Activated CD4-positive, alpha-beta memory T cell treated with anti-CD3 and anti-CD28 coated beads for 36 hours (primary cell): Measurements from ENCODE around the gene KRT40. TPM values are rescaled to one million over a fixed set of nuclear protein-coding genes. Genes with fewer than 3 reads are reported as not detected.
A peak's percentile ranks its signal among the peaks of the same experiment; 100 is the strongest.

ENCODE experiments used
- CTCF ChIA-PET: fragments of 350-600 bp; sonication (Branson Sonifier 250); formaldehyde crosslinking; loops from one replicate; lab custom pipeline; 2021; ENCODE audit warnings: antibody characterized with exemption, inconsistent platforms; lab: Charles Lee
- POLR2A ChIA-PET: fragments of 350-600 bp; sonication (Branson Sonifier 250); formaldehyde crosslinking; loops from one replicate; lab custom pipeline; 2021; ENCODE audit warnings: antibody characterized with exemption; lab: Charles Lee
- DNase-seq: peaks from one replicate; pipeline ENCODE4 v3.0.0-alpha.2; 2020
- H3K27ac Mint-ChIP-seq: one replicate; pipeline ENCODE4 v1.8.0; 2021; ENCODE audit warnings: mixed read lengths
- H3K27me3 Mint-ChIP-seq: one replicate; pipeline ENCODE4 v1.8.0; 2021; ENCODE audit warnings: mixed read lengths
- H3K36me3 Mint-ChIP-seq: one replicate; pipeline ENCODE4 v1.8.0; 2021; ENCODE audit warnings: mixed read lengths
- H3K4me1 Mint-ChIP-seq: one replicate; pipeline ENCODE4 v1.8.0; 2021; ENCODE audit warnings: low read depth, mixed read lengths
- H3K4me3 Mint-ChIP-seq: one replicate; pipeline ENCODE4 v1.8.0; 2021; ENCODE audit warnings: mild to moderate bottlenecking, mixed read lengths
- H3K9me3 Mint-ChIP-seq: one replicate; pipeline ENCODE4 v1.8.0; 2021; ENCODE audit warnings: mixed read lengths
- intact Hi-C: fragments of 100-400 bp; cut with micrococcal nuclease; formaldehyde crosslinking; loops from one replicate; pipeline ENCODE4 v1.15.1; 2023
- total RNA-seq, 2 experiments: library from RNA; stranded (reverse); gene quantifications; one replicate each; pipeline ENCODE4 v1.2.3, GENCODE V29; 2021

The KRT40 gene
- total RNA-seq, 2 experiments from 2014 or later, result not detected

DNA sequence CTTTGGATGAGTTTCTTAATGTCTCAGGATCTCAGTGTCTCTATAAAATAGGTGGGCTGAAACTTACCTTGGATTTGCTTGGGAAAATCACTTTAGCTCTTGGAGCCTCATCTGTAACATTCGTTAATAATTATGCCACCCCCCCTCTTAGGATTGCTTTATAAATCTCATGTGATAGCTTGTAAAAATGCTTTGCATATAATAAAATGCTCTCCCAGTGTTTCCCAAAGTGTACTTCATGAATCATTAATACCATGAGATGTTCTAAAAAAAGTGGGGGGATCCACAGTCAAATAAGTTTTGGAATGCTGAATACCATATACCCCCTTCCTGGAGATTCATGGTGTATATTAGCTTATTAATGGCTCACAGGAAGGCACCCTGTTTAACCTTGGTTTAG, 22.5 kb downstream of the KRT40 start:
- DNase-seq, result no peak
- ChIA-PET POLR2A (no interaction called here), CTCF (interaction anchor here (0.6 to 0.9 kb wide), 2 partner anchors 11 to 23 kb away, joined by 3 to 4 read pairs; no protein-coding TSS in a partner anchor)
- H3K4me1 Mint-ChIP-seq, result no peaks in the 10 kb centered on the region
- intact Hi-C loops, result no loop called here
- H3K27me3 Mint-ChIP-seq, result peaks cover 14% of the 10 kb centered on the region
- H3K9me3 Mint-ChIP-seq, result no peaks in the 10 kb centered on the region
- no peak overlapping the region for H3K27ac Mint-ChIP-seq
- no peaks in the 10 kb centered on the region for H3K36me3 Mint-ChIP-seq
- H3K4me3 Mint-ChIP-seq, result no peak overlapping the region

DNA sequence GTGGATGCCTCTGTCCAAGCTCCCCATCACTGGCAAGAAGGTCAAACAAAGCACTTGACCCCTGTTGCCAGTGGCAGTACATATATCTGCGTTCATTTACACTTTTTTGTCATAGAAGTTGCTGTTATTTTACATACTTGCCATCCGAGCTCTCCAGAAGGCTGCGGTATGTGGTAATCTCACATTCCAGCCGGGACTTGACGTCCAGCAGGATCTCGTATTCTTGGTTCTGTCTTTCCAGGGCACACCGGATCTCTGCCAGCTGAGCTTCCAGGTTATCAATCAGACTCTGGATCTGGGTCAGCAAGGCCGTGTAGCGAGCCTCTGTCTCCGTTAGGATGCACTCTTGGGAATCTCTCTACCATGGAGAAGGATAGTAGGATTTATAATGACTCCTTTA, 24.0 kb downstream of the KRT40 start:
- Mint-ChIP-seq H3K4me1 (no peaks in the 10 kb centered on the region), H3K36me3 (no peaks in the 10 kb centered on the region), H3K27ac (no peak overlapping the region), H3K4me3 (no peak overlapping the region), H3K27me3 (peaks cover 8% of the 10 kb centered on the region), H3K9me3 (no peaks in the 10 kb centered on the region)
- DNase-seq, result no peak
- intact Hi-C loops, result no loop called here
- ChIA-PET CTCF (no interaction called here), POLR2A (no interaction called here)

- intact Hi-C loops, result no loop called here
- Mint-ChIP-seq H3K36me3 (no peaks in the 10 kb centered on the region), H3K27ac (no peak overlapping the region), H3K9me3 (no peaks in the 10 kb centered on the region), H3K4me1 (no peaks in the 10 kb centered on the region), H3K27me3 (peaks cover 6% of the 10 kb centered on the region), H3K4me3 (no peak overlapping the region)
- DNase-seq, result no peak
- CTCF ChIA-PET, result interaction anchor here (0.8 to 1.0 kb wide), 2 partner anchors 9 to 13 kb away, joined by 3 read pairs; partner anchors contain the start of gene KRT39
- POLR2A ChIA-PET, result interaction anchor here (1.0 kb wide), 1 partner anchor 140 kb away, joined by 4 read pairs; no protein-coding TSS in a partner anchor
These were observed 25.8 kb downstream of the KRT40 start for GRCh38 chr17:40958086-40958953.

DNA sequence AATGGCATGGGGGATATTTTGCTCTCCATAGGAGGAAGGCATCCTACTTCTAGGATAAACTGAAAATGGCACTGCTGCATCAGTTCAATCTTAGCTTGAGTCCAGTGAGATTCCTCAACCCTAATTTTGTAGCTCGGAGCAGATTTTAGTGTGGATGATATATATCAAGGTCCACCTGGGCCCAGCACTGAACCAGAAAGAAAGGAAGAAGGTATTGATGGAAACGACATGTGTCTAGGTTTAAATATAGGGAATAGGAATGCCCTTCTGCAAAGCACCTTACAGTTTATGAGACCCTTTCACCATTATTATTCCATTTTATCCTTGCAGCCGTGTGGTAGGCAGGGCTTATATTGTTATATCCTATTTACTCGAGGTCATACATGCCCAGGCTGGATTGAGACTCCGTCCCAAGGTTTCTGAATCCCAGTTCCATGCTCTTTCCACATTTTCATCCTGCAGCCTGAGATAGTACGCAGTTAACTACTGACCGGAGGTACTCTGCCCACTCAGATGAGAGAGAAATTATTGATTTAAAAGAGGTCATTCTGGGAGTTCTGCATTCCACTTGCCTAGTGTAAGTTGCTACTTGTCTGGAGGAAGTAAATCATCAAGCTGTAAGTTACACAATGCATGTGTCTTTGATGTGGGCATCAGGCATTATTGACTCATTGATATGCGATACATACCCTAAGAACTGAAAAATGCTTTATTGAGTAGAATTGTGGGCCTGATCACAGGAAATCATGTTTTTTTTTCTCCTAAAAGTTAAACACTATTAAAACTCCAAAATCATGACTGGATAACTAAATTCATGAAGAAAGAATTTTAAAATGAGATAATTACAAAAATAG, 27.5 kb downstream of the KRT40 start:
- Mint-ChIP-seq H3K27me3 (peaks cover 5% of the 10 kb centered on the region), H3K27ac (no peak overlapping the region), H3K4me1 (no peaks in the 10 kb centered on the region), H3K36me3 (no peaks in the 10 kb centered on the region), H3K4me3 (no peak overlapping the region), H3K9me3 (no peaks in the 10 kb centered on the region)
- no peak for DNase-seq
- ChIA-PET CTCF (interaction anchor here (0.5 to 0.6 kb wide), 3 partner anchors 9 to 444 kb away, joined by 3 read pairs; no protein-coding TSS in a partner anchor), POLR2A (no interaction called here)
- intact Hi-C loops, result no loop called here

- POLR2A ChIA-PET, result no interaction called here
- Mint-ChIP-seq H3K27ac (no peak overlapping the region), H3K4me1 (no peaks in the 10 kb centered on the region), H3K27me3 (peaks cover 21% of the 10 kb centered on the region), H3K4me3 (no peak overlapping the region), H3K9me3 (no peaks in the 10 kb centered on the region), H3K36me3 (no peaks in the 10 kb centered on the region)
- intact Hi-C loops, result no loop called here
- peak; percentile 42 for DNase-seq
- CTCF ChIA-PET, result interaction anchor here (0.6 kb wide), 1 partner anchor 50 kb away, joined by 3 read pairs; no protein-coding TSS in a partner anchor
These were observed 30.2 kb downstream of the KRT40 start for GRCh38 chr17:40953881-40954280.

DNA sequence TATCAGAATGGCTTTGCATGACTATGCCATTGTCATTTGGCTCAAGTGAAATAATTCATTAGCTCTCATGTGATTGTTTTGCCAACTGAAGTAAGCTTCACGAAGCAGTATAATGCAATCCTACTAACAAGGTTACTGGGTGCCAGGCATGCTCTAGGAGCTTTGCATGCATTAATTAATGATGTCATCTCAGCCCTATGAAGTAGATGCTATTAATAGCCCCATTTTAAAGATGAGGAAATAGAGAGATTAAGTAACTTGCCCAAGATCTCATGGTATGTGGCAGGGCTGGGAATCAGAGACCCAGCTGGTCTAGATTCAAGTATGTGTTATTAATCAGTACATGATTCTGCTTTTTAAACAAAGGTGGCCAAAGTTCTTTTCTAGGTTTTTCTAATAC, 31.5 kb downstream of the KRT40 start:
- Mint-ChIP-seq H3K9me3 (no peaks in the 10 kb centered on the region), H3K36me3 (no peaks in the 10 kb centered on the region), H3K27me3 (peaks cover 29% of the 10 kb centered on the region), H3K4me1 (no peaks in the 10 kb centered on the region), H3K27ac (no peak overlapping the region), H3K4me3 (no peak overlapping the region)
- no peak for DNase-seq
- intact Hi-C loops, result no loop called here
- ChIA-PET POLR2A (no interaction called here), CTCF (interaction anchor here (0.6 kb wide), 1 partner anchor 191 kb away, joined by 3 read pairs; no protein-coding TSS in a partner anchor)

- Mint-ChIP-seq H3K4me3 (no peak overlapping the region), H3K27me3 (peaks cover 32% of the 10 kb centered on the region), H3K4me1 (no peaks in the 10 kb centered on the region), H3K36me3 (no peaks in the 10 kb centered on the region), H3K27ac (no peak overlapping the region), H3K9me3 (no peaks in the 10 kb centered on the region)
- DNase-seq, result no peak
- ChIA-PET POLR2A (no interaction called here), CTCF (no interaction called here)
- intact Hi-C loops, result no loop called here
These were observed 32.0 kb downstream of the KRT40 start for GRCh38 chr17:40952154-40952553.

DNA sequence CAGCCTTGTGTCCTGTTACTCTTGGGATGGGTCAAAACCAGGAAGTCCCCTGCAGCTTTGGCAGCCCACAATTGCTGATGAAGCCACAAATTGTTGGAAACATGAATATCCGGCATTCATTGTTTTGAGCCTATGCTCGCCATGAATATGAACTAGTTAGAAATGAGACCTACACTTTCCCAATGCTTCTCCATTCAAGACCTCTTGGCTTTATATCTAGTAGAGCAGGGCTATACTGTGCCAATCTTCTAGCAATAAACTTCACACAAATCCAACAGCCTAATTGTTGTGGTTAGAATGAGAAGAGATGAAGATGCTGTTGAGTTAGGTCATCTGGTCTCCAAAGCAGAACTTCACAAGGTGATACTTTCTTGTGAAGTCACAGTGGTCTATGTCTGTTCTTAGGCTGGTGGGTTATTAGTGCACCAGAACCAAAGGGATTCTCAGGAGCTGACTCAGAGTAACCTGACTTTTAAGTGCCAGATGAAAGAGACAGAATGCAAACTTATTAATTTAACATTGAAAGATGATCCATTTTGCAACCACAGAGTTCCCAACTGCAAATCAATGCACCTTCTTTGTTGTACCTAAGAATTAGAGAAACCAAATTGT, 33.0 kb downstream of the KRT40 start:
- Mint-ChIP-seq H3K4me3 (no peak overlapping the region), H3K27ac (no peak overlapping the region), H3K4me1 (no peaks in the 10 kb centered on the region), H3K27me3 (peaks cover 40% of the 10 kb centered on the region), H3K36me3 (no peaks in the 10 kb centered on the region), H3K9me3 (no peaks in the 10 kb centered on the region)
- POLR2A ChIA-PET, result no interaction called here
- intact Hi-C loops, result no loop called here
- DNase-seq, result no peak
- CTCF ChIA-PET, result no interaction called here

- DNase-seq, result no peak
- no peaks in the 10 kb centered on the region for H3K4me1 Mint-ChIP-seq
- no peaks in the 10 kb centered on the region for H3K36me3 Mint-ChIP-seq
- no peaks in the 10 kb centered on the region for H3K9me3 Mint-ChIP-seq
- intact Hi-C loops, result no loop called here
- no peak overlapping the region for H3K27ac Mint-ChIP-seq
- peaks cover 45% of the 10 kb centered on the region for H3K27me3 Mint-ChIP-seq
- CTCF ChIA-PET, result no interaction called here
- POLR2A ChIA-PET, result no interaction called here
- no peak overlapping the region for H3K4me3 Mint-ChIP-seq
These were observed 34.0 kb downstream of the KRT40 start for GRCh38 chr17:40950176-40950575.

DNA sequence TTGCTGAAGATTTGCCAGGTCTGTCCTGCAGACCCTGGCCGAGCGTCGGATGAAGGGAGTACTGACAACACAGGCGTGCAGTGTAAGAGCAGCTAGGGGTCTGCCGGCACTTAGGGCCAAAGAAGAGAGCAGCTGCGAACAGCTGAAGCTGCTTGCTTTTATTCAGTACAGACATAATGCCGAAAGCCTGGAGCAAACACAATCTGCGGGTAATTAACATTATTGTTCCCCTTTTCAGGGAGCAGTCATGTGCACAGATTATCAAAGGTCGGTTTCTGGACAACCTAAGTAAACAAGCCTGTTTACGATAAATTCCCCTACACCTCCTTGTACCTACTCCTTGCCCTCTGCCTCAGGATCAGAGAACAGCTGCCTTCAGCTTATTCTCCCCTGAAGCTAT, 34.7 kb downstream of the KRT40 start:
- Mint-ChIP-seq H3K9me3 (no peaks in the 10 kb centered on the region), H3K36me3 (no peaks in the 10 kb centered on the region), H3K4me1 (no peaks in the 10 kb centered on the region), H3K27ac (no peak overlapping the region), H3K4me3 (no peak overlapping the region), H3K27me3 (peaks cover 48% of the 10 kb centered on the region)
- POLR2A ChIA-PET, result no interaction called here
- DNase-seq, result no peak
- intact Hi-C loops, result no loop called here
- CTCF ChIA-PET, result no interaction called here

GRCh38 chr17:40947929-40948328, 36.2 kb downstream of the KRT40 start:
- POLR2A ChIA-PET, result no interaction called here

DNA sequence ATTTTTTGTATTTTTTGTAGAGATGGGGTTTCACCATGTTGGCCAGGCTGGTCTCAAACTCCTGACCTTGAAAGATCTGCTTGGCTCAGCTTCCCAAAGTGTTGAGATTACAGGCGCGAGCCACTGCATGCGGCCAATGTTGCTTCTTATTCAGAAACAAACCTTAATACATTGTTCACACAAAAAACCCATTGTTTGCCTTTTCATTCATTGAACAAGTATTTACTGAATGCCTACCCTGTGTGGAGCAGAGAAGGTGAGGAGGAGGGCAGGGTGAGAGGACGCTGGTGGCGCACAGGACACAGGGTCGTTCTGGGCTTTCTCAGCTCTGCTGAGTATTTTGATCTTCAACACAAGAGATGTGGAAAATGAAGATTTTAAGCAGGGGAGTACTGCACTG, 38.7 kb downstream of the KRT40 start:
- intact Hi-C loops, result no loop called here
- CTCF ChIA-PET, result no interaction called here
- H3K27me3 Mint-ChIP-seq, result peaks cover 51% of the 10 kb centered on the region

More at GRCh38 chr17:40947929-40948328, 36.2 kb downstream of the KRT40 start:
- no peak for DNase-seq
- intact Hi-C loops, result no loop called here
- no peaks in the 10 kb centered on the region for H3K4me1 Mint-ChIP-seq
- H3K36me3 Mint-ChIP-seq, result no peaks in the 10 kb centered on the region
- no peak overlapping the region for H3K27ac Mint-ChIP-seq
- no peaks in the 10 kb centered on the region for H3K9me3 Mint-ChIP-seq
- H3K27me3 Mint-ChIP-seq, result peaks cover 54% of the 10 kb centered on the region
- CTCF ChIA-PET, result no interaction called here
- no peak overlapping the region for H3K4me3 Mint-ChIP-seq

More for the DNA sequence above, 38.7 kb downstream of the KRT40 start:
- POLR2A ChIA-PET, result no interaction called here
- H3K36me3 Mint-ChIP-seq, result no peaks in the 10 kb centered on the region
- no peak overlapping the region for H3K27ac Mint-ChIP-seq
- H3K4me3 Mint-ChIP-seq, result no peak overlapping the region
- no peak for DNase-seq
- H3K9me3 Mint-ChIP-seq, result no peaks in the 10 kb centered on the region
- no peaks in the 10 kb centered on the region for H3K4me1 Mint-ChIP-seq
